Coronary artery (tissue), 2 donors: ENCODE results near the gene ZNF225.
A peak's percentile ranks its signal among the peaks of the same experiment; 100 is the strongest.

Experiments used
- DNase-seq: peaks from one replicate; pipeline ENCODE4 v3.0.0-alpha.2; 2017; ENCODE audit warnings: low spot score
- H3K27ac ChIP-seq, 2 donors: fragments of 200-600 bp; sonication (generic); one replicate each; pipeline ENCODE4 v1.5.1; 2016 to 2019
- H3K4me3 ChIP-seq: fragments of 200-600 bp; sonication (generic); 2 replicates; pipeline ENCODE4 v1.5.1; 2016; ENCODE audit warnings: mild to moderate bottlenecking, moderate library complexity
- TF ChIP-seq, protein P1 (sequence below): fragments of 200-600 bp; sonication (generic); IDR thresholded peaks from one replicate; pipeline ENCODE4 v1.5.1; 2019; ENCODE audit warnings: antibody characterized with exemption

The ZNF225 gene

DNA sequence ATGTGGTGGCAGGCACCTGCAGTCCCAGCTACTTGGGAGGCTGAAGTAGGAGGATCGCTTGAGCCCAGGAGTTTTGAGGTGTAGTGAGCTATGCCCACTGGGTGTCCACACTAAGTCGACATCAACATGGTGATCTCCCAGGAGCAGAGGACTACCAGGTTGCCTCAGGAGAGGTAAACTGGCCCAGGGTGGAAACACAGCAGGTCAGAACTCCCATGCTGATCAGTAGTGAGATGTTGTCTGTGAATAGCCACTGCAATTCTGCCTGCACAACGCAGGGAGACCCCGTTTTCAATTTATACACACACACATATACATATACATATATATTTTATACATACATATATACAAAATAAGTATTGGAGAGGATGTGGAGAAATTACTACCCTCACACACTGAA is 21.1 kb upstream of the ZNF225 start:
- TF ChIP-seq, protein P1, sequence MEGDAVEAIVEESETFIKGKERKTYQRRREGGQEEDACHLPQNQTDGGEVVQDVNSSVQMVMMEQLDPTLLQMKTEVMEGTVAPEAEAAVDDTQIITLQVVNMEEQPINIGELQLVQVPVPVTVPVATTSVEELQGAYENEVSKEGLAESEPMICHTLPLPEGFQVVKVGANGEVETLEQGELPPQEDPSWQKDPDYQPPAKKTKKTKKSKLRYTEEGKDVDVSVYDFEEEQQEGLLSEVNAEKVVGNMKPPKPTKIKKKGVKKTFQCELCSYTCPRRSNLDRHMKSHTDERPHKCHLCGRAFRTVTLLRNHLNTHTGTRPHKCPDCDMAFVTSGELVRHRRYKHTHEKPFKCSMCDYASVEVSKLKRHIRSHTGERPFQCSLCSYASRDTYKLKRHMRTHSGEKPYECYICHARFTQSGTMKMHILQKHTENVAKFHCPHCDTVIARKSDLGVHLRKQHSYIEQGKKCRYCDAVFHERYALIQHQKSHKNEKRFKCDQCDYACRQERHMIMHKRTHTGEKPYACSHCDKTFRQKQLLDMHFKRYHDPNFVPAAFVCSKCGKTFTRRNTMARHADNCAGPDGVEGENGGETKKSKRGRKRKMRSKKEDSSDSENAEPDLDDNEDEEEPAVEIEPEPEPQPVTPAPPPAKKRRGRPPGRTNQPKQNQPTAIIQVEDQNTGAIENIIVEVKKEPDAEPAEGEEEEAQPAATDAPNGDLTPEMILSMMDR, result no peak

DNA sequence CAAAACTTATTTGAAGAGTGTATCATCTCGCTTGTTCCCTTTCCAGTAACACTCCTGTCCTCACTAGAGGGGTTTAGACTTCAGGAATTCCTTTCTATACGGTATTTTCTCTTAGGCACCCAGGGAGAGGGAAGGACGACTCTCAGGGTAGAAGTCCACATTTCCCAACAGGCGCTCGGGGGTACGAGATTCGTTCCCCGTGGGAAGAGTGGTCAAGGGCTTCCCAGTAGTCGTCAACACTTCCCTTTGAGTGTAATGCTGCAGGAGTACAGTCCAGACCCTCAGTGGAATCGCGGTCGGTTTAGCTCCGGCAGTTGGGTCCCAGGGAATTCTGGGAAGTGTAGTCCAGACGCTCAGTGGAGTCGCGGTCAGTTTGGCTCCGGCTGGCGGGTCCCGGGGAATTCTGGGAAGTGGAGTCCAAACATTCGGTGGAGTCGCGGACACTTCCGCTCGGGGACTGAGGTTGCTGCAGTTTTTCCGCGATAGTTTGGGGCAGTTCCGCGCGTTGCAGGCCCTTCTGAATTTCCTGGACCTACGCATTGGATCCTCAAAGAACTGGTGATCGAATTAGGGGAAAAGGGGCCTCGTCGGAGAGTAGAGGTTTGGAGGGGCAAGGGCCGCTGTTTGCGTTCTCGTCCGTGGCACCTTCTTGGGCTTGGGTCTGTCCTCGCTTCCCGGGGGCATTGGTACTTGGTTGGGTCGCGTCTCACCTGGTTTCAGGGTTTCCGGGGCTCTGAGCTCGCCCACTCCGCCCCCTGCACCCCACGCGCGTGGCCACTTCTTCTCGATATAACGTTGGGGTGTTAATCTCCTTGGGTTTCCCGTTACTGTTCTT is 19.1 kb upstream of the ZNF225 start, which contains the start of gene ZNF224:
ZNF224 (plus strand) TSS at position 431 of the 835 bp plus-strand sequence. CDS start 3,513 bp downstream, outside the sequence.
- Histone ChIP-seq H3K4me3 (peak within 1 kb of the TSS; percentile 83), H3K27ac (peak within 1 kb of the TSS; percentile 51 to 83)
- TF ChIP-seq, protein P1, result no peak
- peak; percentile 92 for DNase-seq

More for the DNA sequence above, 21.1 kb upstream of the ZNF225 start:
- Histone ChIP-seq H3K4me3 (no peak overlapping the region), H3K27ac (no peak overlapping the region)
- no peak for DNase-seq

GRCh38 chr19:44107751-44108150 is 5.4 kb upstream of the ZNF225 start:
- no peak overlapping the region for H3K27ac ChIP-seq
- H3K4me3 ChIP-seq, result no peak overlapping the region
- no peak for DNase-seq
- TF ChIP-seq, protein P1, result no peak

- no peak overlapping the region for H3K27ac ChIP-seq
- TF ChIP-seq, protein P1, result no peak
- H3K4me3 ChIP-seq, result no peak overlapping the region
- no peak for DNase-seq
These were observed 3.7 kb upstream of the ZNF225 start for GRCh38 chr19:44109458-44109857.

GRCh38 chr19:44111910-44112463 is 1.2 kb upstream of the ZNF225 start:
- Histone ChIP-seq H3K27ac (no peak overlapping the region), H3K4me3 (peak overlapping the region; percentile 80)
- no peak for DNase-seq
- TF ChIP-seq, protein P1, result no peak

- TF ChIP-seq, protein P1, result no peak
- peak overlapping the region; percentile 80 for H3K4me3 ChIP-seq
- H3K27ac ChIP-seq, result peak overlapping the region; percentile 23 to 76
- DNase-seq, result no peak
These were observed 429 bp upstream of the ZNF225 start for GRCh38 chr19:44112802-44113137.
